GM19463 (cell line): Measurements from ENCODE around the gene IFIT1.

Experiments used
- ATAC-seq: cut with Tn5 transposase; IDR thresholded peaks from one replicate; pipeline ENCODE4 v1.9.1; 2021; ENCODE audit warnings: mild to moderate bottlenecking, moderate library complexity; ENCODE audit not compliant: unreplicated experiment

IFIT1 gene

DNA sequence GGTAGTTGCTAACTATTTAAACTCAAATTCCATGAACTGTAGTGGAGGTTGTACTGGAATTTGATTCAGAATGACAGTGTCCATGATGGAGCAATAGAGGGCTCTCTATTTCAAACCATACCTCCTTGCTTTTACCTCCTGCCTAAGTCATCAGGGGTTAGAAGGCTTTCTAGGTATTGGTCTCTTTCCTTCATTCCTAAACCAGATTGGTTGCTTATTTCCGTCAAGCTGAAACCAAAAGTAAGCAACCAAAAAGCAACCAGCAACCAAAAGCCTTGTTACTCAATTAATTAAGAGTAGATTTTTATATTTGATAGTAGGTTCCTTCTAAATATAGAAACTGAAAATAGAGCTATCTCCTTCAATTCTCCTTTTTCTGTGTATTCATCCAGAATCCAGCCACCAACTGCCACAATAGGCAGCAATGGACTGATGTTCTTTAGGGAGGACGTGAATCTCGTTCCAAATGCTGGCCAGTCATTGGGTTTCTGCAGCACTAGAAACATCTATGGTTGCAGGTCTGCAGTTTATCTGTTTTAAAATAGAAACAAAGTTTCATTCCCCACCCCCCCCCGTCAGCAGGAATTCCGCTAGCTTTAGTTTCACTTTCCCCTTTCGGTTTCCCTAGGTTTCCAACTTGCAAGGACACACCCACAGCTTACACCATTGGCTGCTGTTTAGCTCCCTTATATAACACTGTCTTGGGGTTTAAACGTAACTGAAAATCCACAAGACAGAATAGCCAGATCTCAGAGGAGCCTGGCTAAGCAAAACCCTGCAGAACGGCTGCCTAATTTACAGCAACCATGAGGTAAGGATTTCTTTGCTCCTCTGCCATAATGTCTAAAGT is at the start of gene IFIT1:
TSS of gene IFIT1 (plus strand) at position 717 of the 850 bp plus-strand sequence. CDS start at position 807, 90 bp downstream.
- ATAC-seq: peak; percentile 84

GRCh38 chr10:89343089-89343767 is 49.2 kb upstream of the IFIT1 start:
- ATAC-seq: no peak

GRCh38 chr10:89344156-89344555 is 48.3 kb upstream of the IFIT1 start:
- no peak for ATAC-seq

GRCh38 chr10:89345367-89346000 is 46.9 kb upstream of the IFIT1 start:
- ATAC-seq: no peak

GRCh38 chr10:89346405-89347254 is 45.8 kb upstream of the IFIT1 start:
- no peak for ATAC-seq

DNA sequence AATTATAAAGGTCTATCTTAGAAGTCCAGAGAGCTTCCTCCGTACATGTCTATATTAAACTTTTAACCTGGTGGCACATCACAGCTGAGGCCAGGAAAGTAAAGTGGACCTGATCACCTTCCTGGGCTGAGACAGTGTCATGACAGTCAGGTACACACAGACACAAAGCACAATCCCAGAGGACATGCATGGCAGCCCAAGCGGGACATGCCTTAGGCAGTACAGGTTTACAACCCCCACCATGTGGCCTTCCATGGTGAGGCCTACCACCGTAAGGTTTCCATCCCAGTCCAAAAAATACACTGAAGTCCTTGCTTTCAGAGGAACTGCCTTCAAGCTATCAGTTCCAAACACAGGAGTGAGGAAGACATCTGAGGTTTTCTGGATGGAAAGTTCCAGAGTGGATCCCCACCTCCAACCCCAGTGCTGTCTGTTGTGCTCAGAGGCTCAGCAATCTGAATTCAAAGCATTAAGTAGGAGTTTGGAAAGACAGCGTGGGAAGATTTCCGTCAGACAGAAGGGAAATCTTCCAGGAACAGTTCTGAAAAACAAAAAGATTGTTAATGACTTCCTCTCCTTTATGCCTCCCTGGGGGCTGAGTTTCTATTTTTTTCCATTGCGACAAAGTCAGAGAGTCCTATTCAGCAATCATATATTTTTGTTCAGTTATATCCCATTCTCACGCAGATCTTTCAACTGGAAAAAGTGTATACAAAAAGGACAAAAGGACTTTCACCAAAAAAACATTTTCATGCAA is 44.5 kb upstream of the IFIT1 start:
- no peak for ATAC-seq

GRCh38 chr10:89348481-89348880 is 43.9 kb upstream of the IFIT1 start:
- ATAC-seq: no peak

DNA sequence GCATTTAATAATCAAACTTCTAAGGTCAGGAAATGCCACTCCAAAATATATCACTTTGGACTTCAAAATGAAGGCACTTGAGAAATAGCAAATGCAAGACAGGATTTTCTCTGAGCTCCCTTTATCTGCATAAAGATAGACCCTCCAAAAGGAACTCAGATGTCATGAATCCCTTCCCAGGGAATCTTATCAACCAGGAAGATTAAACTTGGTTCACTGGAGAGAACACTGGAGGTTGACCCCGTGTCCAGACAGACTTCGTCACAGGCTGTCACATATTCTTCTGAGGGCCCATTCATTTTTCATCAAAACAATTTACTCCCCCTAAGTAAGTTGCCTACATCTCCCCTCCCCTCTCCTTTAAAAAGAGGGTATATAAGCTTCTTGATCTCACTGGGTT is 43.4 kb upstream of the IFIT1 start:
- no peak for ATAC-seq

DNA sequence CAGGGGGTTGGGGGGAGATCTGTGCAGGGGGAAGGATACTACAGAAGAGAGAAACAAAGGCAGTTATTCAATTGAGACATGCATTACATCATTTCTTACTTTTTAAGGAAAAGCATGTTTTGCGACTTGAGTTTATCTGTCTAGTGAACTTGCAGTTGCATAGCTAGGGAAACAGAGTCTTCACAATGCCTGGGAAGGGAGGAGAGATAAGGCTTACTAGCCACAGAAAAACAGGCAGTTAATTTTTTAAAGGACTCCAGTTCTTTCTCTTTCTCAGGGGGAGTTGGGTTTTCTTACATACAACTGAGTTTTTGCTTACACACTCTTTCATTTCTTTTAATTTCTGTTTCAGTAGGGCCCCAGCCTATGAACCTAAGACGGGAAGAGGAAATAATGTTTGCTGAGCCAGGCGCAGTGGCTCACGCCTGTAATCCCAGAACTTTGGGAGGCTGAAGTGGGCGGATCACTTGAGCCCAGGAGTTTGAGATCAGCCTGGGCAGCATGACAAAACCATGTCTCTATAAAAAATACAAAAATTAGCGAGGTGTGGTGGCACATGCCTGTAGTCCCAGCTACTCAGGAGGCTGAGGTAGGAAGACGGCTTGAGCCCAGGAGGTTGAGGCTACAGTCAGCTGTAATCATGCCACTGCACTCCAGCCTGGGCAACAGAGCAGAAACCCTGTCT is 41.6 kb upstream of the IFIT1 start:
- peak; percentile 34 for ATAC-seq

GRCh38 chr10:89351412-89351779 is 41.0 kb upstream of the IFIT1 start:
- peak; percentile 75 for ATAC-seq

GRCh38 chr10:89351780-89352597 is 40.4 kb upstream of the IFIT1 start:
- ATAC-seq: peak; percentile 45

DNA sequence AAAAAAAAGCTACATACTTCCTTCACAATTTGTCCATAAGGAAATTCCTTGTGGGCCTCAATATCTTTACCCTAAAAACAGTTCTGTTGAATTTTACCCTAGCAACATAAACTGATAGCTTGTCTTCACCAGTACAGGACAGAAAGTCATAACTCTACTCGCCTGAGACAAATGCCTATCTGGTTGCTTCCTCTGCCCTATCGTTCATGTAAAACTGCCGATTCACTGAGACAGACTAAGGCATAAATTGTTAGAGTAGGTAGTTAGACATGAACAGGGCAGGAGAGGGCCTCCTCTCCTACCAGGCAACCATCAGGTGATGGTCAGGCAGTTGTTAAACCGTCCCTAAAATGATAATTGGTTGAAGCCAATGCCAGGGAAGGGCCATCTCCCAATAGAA is 39.6 kb upstream of the IFIT1 start:
- ATAC-seq: no peak

DNA sequence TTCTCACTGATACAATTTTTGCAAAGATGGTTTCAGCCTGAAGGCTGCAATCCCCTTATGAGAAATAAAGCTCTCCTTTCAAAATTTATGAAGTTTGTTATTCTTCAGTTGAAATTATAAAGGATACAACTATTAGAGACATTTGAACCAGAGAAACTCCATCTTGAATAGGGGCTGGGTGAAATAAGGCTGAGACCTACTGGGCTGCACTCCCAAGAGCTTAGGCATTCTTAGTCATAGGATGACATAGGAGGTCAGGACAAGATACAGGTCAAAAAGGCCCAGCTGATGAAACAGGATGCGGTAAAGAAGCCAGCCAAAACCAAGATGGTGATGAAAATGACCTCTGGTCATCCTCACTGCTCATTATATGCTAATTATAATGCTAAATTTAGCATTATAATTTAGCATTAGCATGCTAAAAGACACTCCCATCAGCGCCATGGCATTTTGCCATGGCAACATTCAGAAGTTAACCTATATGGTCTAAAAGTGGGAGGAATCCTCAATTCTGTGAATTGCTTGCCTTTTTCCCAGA is 37.0 kb upstream of the IFIT1 start:
- ATAC-seq: no peak

GRCh38 chr10:89357096-89357495 is 35.3 kb upstream of the IFIT1 start:
- ATAC-seq: no peak

- ATAC-seq: no peak
Observed at GRCh38 chr10:89357975-89358374, 34.4 kb upstream of the IFIT1 start.

DNA sequence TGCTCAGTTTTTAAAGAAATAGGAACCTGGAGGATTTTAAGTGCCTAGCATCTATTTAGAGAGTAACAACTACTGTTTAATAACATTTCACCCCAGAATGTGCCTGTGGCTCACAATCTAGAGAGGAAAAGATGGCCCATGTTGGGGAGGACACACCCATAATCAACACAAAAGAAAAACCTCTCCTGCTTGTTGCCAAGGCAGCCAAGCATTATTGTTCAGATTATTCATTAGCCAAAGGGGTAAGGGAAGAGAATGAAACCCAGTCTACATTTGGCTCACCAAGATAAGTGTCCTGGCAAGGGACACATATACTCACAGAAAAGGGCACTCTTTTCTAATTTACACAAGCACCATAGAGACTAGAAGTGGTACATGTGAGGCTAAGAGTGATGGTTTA is 32.3 kb upstream of the IFIT1 start:
- ATAC-seq: no peak

- ATAC-seq: no peak
Observed at GRCh38 chr10:89362929-89363328, 29.5 kb upstream of the IFIT1 start.

DNA sequence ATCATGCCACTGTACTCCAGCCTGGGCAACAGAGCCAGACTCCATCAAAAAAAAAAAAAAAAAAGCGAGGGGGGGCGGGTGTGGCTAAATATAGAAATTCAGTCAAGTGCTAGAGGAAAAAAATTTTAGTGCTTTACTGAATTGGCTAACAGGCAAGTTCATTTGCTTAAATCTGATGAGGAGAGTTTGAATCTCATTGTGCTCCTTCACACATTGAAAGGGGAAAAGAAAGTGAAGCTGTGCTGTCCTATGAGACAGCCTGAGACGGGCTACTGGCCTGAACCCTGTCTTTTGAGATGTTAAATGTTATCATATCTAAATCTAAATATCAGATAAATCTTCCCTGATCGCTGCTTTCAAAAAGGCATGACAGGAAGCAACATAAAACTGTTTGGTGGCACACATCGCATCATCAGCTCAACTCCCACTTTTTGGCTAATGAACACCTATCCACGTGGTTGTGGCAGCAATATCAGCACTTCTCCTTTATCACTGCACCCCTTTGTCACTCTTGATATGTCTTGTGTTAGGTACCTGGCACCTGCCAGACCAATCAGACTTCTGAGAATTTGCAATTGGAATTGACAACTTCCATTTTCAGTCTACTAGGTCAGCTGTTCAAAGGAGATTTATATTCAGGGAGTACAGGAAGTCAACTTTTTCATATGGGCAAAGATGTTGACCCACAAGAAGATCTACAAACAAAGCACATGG is 28.5 kb upstream of the IFIT1 start:
- ATAC-seq: no peak
